Stimulated activated CD4-positive, alpha-beta T cell treated with anti-CD3 and anti-CD28 coated beads, Interleukin-1b, Interleukin-23, amount 100 ng/mL, for 1 hour (primary cell): Measurements from ENCODE around the gene HRK.
A peak's percentile ranks its signal among the peaks of the same experiment; 100 is the strongest.

Experiments used
- DNase-seq, 2 donors: peaks; one replicate each; pipeline ENCODE4 v3.0.0-alpha.2; 2020; ENCODE audit warnings: low read depth in 2 of 2

The HRK gene

GRCh38 chr12:116881325-116881876 lies at the start of gene HRK:
HRK (minus strand) TSS chr12:116881441; CDS start chr12:116881307, 134 bp downstream.
- no peak for DNase-seq

GRCh38 chr12:116929885-116930284 lies 48.6 kb upstream of the HRK start:
- DNase-seq: no peak

- DNase-seq: no peak
Observed at GRCh38 chr12:116928504-116928903, 47.3 kb upstream of the HRK start.

GRCh38 chr12:116927244-116927940 lies 46.2 kb upstream of the HRK start:
- DNase-seq: no peak

- DNase-seq: no peak
Observed at GRCh38 chr12:116926283-116927243, 45.3 kb upstream of the HRK start.

- DNase-seq: peak in 1 of 2 donors; percentile 17
Observed at GRCh38 chr12:116924558-116925453, 43.6 kb upstream of the HRK start.

GRCh38 chr12:116922194-116922897 lies 41.1 kb upstream of the HRK start:
- DNase-seq: no peak

GRCh38 chr12:116920939-116921338 lies 39.7 kb upstream of the HRK start:
- no peak for DNase-seq

GRCh38 chr12:116919706-116920485 lies 38.7 kb upstream of the HRK start:
- no peak for DNase-seq

- no peak for DNase-seq
Observed at GRCh38 chr12:116919247-116919661, 38.0 kb upstream of the HRK start.

GRCh38 chr12:116918464-116918863 lies 37.2 kb upstream of the HRK start:
- no peak for DNase-seq

- peak in 1 of 2 donors; percentile 7 for DNase-seq
Observed at GRCh38 chr12:116916714-116917114, 35.5 kb upstream of the HRK start.

- no peak for DNase-seq
Observed at GRCh38 chr12:116916122-116916521, 34.9 kb upstream of the HRK start.

GRCh38 chr12:116915326-116915725 lies 34.1 kb upstream of the HRK start:
- no peak for DNase-seq

- DNase-seq: peak; percentile 7 to 42
Observed at GRCh38 chr12:116910645-116911451, 29.6 kb upstream of the HRK start, which contains the start of gene FBXW8. FBXW8 (plus strand) TSS chr12:116910950; CDS start chr12:116911038, 88 bp downstream.

GRCh38 chr12:116910280-116910644 lies 29.0 kb upstream of the HRK start:
- no peak for DNase-seq

GRCh38 chr12:116906285-116906684 lies 25.0 kb upstream of the HRK start:
- no peak for DNase-seq

- no peak for DNase-seq
Observed at GRCh38 chr12:116903818-116904217, 22.6 kb upstream of the HRK start.

- DNase-seq: no peak
Observed at GRCh38 chr12:116901612-116902011, 20.4 kb upstream of the HRK start.
